ENCODE results near the gene MSMP.

Gene MSMP

GRCh38 chr9:35771534-35771933, 17.5 kb upstream of the MSMP start:
- no peak for DNase-seq (ENCODE audit: low spot score)

GRCh38 chr9:35771075-35771433, 17.0 kb upstream of the MSMP start:
- DNase-seq (ENCODE audit: low spot score): no peak

- DNase-seq (ENCODE audit: low spot score): no peak
Measured at GRCh38 chr9:35769763-35770162, 15.7 kb upstream of the MSMP start.

- DNase-seq (ENCODE audit: low spot score): no peak
Measured at GRCh38 chr9:35767458-35767857, 13.4 kb upstream of the MSMP start.

GRCh38 chr9:35766997-35767396, 12.9 kb upstream of the MSMP start:
- DNase-seq (ENCODE audit: low spot score): no peak

GRCh38 chr9:35763803-35764202, 9.7 kb upstream of the MSMP start:
- no peak for DNase-seq (ENCODE audit: low spot score)

- no peak for DNase-seq (ENCODE audit: low spot score)
Measured at GRCh38 chr9:35763181-35763580, 9.1 kb upstream of the MSMP start.

- no peak for DNase-seq (ENCODE audit: low spot score)
Measured at GRCh38 chr9:35760651-35761050, 6.6 kb upstream of the MSMP start.

GRCh38 chr9:35759795-35760194, 5.7 kb upstream of the MSMP start:
- DNase-seq (ENCODE audit: low spot score): no peak

GRCh38 chr9:35758475-35759050, 4.5 kb upstream of the MSMP start:
- no peak for DNase-seq (ENCODE audit: low spot score)

GRCh38 chr9:35757892-35758275, 3.8 kb upstream of the MSMP start:
- DNase-seq (ENCODE audit: low spot score): no peak

GRCh38 chr9:35757226-35757891, 3.3 kb upstream of the MSMP start:
- DNase-seq (ENCODE audit: low spot score): no peak

GRCh38 chr9:35756275-35757225, 2.5 kb upstream of the MSMP start:
- DNase-seq (ENCODE audit: low spot score): peak; percentile 76

- no peak for DNase-seq (ENCODE audit: low spot score)
Measured at GRCh38 chr9:35755071-35755470, 995 bp upstream of the MSMP start.

- DNase-seq (ENCODE audit: low spot score): no peak
Measured at GRCh38 chr9:35753466-35753865, 610 bp downstream of the MSMP start.

- DNase-seq (ENCODE audit: low spot score): no peak
Measured at GRCh38 chr9:35750256-35750531, 3.9 kb downstream of the MSMP start.

- DNase-seq (ENCODE audit: low spot score): peak; percentile 41
Measured at GRCh38 chr9:35749515-35750255, 4.4 kb downstream of the MSMP start.

GRCh38 chr9:35748858-35749514, 5.1 kb downstream of the MSMP start, which contains the start of the genes GBA2 and RGP1:
Gene GBA2 (minus strand): TSS chr9:35749228. CDS start chr9:35748704, 524 bp downstream.
Gene RGP1 (plus strand): TSS chr9:35749287. CDS start chr9:35749756, 469 bp downstream.
- peak; percentile 63 for DNase-seq (ENCODE audit: low spot score)

- no peak for DNase-seq (ENCODE audit: low spot score)
Measured at GRCh38 chr9:35748242-35748857, 5.7 kb downstream of the MSMP start.

GRCh38 chr9:35746583-35746982, 7.5 kb downstream of the MSMP start:
- no peak for DNase-seq (ENCODE audit: low spot score)

- DNase-seq (ENCODE audit: low spot score): no peak
Measured at GRCh38 chr9:35745569-35745968, 8.5 kb downstream of the MSMP start.

Measured in CD4-positive, alpha-beta T cell treated with Interleukin-15 for 4 hours (primary cell).